Upper lobe of right lung (tissue), 1 donor: ENCODE measurements around the gene CAMK2G. TPM values are rescaled to one million over a fixed set of nuclear protein-coding genes. Genes with fewer than 3 reads are reported as not detected.
A peak's percentile ranks its signal among the peaks of the same experiment; 100 is the strongest.

Experiments used
- ATAC-seq: fragments of 200-7000 bp; cut with Tn5 transposase; one replicate; pipeline ENCODE4 v1.9.1; 2020; ENCODE audit warnings: mild to moderate bottlenecking, moderate library complexity
- DNase-seq: peaks from one replicate; pipeline ENCODE4 v3.0.0-alpha.2; 2020
- H3K27ac ChIP-seq: fragments of 200-600 bp; one replicate; pipeline ENCODE4 v1.8.0; 2022
- H3K27me3 ChIP-seq: fragments of 200-600 bp; one replicate; pipeline ENCODE4 v1.8.0; 2022; ENCODE audit warnings: mild to moderate bottlenecking
- H3K36me3 ChIP-seq: fragments of 200-600 bp; one replicate; pipeline ENCODE4 v1.8.0; 2022
- H3K4me1 ChIP-seq: fragments of 200-600 bp; one replicate; pipeline ENCODE4 v1.8.0; 2022
- H3K4me3 ChIP-seq: fragments of 200-600 bp; one replicate; pipeline ENCODE4 v1.8.0; 2022; ENCODE audit warnings: mild to moderate bottlenecking
- H3K9me3 ChIP-seq: fragments of 200-600 bp; one replicate; pipeline ENCODE4 v1.8.0; 2022
- intact Hi-C: fragments of 100-400 bp; cut with DNase I; formaldehyde crosslinking; loops from one replicate; pipeline ENCODE4 v1.11.0; 2022
- total RNA-seq: library from RNA; stranded (reverse); fragmentation: NEBNext Ultra II Directional; extraction: Animal tissue kit (Norgen Biotek cat#: 25700); gene quantifications from one replicate; pipeline ENCODE4 v1.2.1, GENCODE V29; 2021
- TF ChIP-seq, protein P1 (sequence below): fragments of 200-600 bp; IDR thresholded peaks from one replicate; pipeline ENCODE4 v1.8.0; 2022; ENCODE audit warnings: antibody characterized with exemption
- donor health status: DM: no; HTN: yes; CAD: no; lungs with severe emphysema.

CAMK2G gene
- total RNA-seq, 1 donor from 2014 or later = 36.2 TPM

- no peak overlapping the region for H3K27ac ChIP-seq
- H3K36me3 ChIP-seq = peaks cover 49% of the 10 kb centered on the region
- no peaks in the 10 kb centered on the region for H3K27me3 ChIP-seq
- DNase-seq (no peak), ATAC-seq (no peak)
- H3K4me3 ChIP-seq = no peak overlapping the region
- H3K4me1 ChIP-seq = peaks cover 3% of the 10 kb centered on the region
- TF ChIP-seq, protein P1, sequence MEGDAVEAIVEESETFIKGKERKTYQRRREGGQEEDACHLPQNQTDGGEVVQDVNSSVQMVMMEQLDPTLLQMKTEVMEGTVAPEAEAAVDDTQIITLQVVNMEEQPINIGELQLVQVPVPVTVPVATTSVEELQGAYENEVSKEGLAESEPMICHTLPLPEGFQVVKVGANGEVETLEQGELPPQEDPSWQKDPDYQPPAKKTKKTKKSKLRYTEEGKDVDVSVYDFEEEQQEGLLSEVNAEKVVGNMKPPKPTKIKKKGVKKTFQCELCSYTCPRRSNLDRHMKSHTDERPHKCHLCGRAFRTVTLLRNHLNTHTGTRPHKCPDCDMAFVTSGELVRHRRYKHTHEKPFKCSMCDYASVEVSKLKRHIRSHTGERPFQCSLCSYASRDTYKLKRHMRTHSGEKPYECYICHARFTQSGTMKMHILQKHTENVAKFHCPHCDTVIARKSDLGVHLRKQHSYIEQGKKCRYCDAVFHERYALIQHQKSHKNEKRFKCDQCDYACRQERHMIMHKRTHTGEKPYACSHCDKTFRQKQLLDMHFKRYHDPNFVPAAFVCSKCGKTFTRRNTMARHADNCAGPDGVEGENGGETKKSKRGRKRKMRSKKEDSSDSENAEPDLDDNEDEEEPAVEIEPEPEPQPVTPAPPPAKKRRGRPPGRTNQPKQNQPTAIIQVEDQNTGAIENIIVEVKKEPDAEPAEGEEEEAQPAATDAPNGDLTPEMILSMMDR = no peak
- H3K9me3 ChIP-seq = no peaks in the 10 kb centered on the region
- intact Hi-C loops = no loop called here
These were observed 16.9 kb downstream of the CAMK2G start for GRCh38 chr10:73857446-73857845.

- peaks cover 56% of the 10 kb centered on the region for H3K36me3 ChIP-seq
- no peak overlapping the region for H3K27ac ChIP-seq
- ATAC-seq = no peak
These were observed 18.1 kb downstream of the CAMK2G start for GRCh38 chr10:73856261-73856660.

DNA sequence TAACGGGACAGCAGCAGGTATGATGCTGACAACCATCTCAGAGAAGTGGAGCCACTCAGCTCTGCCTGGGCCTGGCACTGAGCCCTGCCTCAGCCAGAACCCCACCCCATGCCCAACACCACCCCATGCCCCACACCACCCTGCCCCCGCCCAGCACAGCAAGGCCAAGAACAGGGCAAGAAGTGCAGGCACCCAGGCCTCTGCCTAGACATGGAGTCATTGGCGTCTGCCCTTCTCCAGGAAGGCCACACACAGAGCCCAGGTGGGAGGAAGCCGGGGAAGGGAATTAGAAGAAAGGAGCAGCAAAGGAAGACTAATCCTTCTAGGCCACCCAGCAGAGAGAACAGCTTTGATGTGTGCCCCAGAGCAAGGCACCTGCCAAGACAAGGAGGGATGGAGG lies 18.9 kb downstream of the CAMK2G start:
- H3K27me3 ChIP-seq = no peaks in the 10 kb centered on the region
- intact Hi-C loops = no loop called here
- no peaks in the 10 kb centered on the region for H3K9me3 ChIP-seq
- no peak overlapping the region for H3K4me3 ChIP-seq
- ATAC-seq = peak; percentile 51
- DNase-seq = peak; percentile 73
- peaks cover 11% of the 10 kb centered on the region for H3K4me1 ChIP-seq
- peaks cover 47% of the 10 kb centered on the region for H3K36me3 ChIP-seq
- TF ChIP-seq, protein P1 = no peak
- H3K27ac ChIP-seq = no peak overlapping the region

More at GRCh38 chr10:73856261-73856660, 18.1 kb downstream of the CAMK2G start:
- TF ChIP-seq, protein P1 = no peak
- Histone ChIP-seq H3K4me3 (no peak overlapping the region), H3K9me3 (no peaks in the 10 kb centered on the region), H3K27me3 (no peaks in the 10 kb centered on the region), H3K4me1 (peaks cover 6% of the 10 kb centered on the region)
- DNase-seq = no peak
- intact Hi-C loops = no loop called here

DNA sequence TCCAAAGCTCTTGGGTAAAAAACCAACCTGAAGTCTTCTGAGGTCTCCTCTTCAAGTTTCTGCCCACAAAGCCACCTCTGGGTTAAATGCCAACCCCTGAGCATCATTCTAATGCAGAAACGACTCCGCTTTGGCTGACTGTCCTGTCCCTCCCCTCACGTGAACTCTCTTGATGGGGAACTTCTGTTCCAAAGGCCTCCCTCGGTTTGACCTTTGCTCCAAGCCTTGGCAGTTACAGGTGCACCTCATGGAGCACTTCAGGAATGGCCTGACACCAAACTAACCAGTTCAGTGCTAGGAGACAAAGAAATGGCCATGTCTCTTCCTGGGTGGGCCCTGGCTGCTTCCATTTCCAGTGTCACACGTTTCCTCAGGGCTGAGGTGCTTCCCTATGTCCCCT lies 20.0 kb downstream of the CAMK2G start:
- Histone ChIP-seq H3K27me3 (no peaks in the 10 kb centered on the region), H3K36me3 (peaks cover 36% of the 10 kb centered on the region), H3K4me1 (peaks cover 20% of the 10 kb centered on the region), H3K4me3 (no peak overlapping the region), H3K9me3 (no peaks in the 10 kb centered on the region), H3K27ac (no peak overlapping the region)
- no peak for ATAC-seq
- no peak for DNase-seq
- TF ChIP-seq, protein P1 = no peak
- intact Hi-C loops = no loop called here

DNA sequence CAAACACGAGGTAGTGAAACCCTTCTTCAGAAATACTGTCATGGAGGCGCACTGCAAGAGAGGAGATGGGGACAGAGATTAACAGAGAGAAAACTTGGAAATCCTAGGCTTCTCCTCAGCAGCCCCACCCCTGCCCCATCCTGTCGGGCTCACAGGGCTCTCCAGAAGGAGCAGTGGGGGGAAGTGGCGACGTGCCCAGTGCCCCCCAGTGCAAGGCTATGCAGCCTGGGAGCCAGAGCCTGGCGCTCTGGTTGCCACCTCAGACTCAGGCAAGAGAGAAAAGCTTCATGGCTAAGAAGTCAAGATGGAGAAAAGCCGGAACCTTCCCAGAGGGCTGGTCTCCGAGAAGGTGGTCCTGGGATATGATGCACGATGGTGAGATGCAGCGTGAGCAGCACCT lies 21.2 kb downstream of the CAMK2G start:
- intact Hi-C loops = no loop called here
- no peak overlapping the region for H3K27ac ChIP-seq
- H3K36me3 ChIP-seq = peaks cover 35% of the 10 kb centered on the region
- ATAC-seq (no peak), DNase-seq (no peak)
- no peak overlapping the region for H3K4me3 ChIP-seq
- TF ChIP-seq, protein P1 = no peak
- no peaks in the 10 kb centered on the region for H3K9me3 ChIP-seq
- peaks cover 26% of the 10 kb centered on the region for H3K4me1 ChIP-seq
- H3K27me3 ChIP-seq = no peaks in the 10 kb centered on the region

DNA sequence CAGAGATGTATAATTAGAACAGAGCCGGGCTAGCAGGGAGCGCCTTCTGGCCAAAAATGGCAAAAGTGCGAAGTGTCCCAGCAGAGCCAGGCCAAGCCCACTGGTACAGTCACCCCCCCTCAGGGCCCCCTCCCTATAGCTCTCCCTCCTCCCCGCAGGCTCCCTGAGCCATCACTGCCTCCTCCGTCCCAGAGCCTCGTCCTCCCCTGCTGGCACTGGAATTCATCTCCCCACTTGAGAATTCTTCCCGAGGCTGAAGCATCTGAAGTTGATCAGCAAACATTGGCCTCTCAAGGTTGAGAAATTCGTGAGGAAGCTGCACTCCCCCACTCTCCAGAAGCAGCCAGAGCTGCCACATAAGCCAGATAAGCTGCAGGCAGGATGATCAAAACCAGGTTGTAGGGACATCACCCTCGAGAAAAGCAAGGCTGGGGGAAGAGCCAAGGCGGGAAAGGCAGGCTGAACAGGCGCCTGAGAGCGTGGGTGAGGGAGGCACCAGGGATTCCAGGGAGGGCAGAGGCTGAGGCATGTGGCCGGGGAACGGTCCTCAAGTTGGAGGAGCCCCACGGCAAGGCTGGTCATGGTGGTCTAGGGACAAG lies 23.4 kb downstream of the CAMK2G start:
- Histone ChIP-seq H3K4me3 (no peak overlapping the region), H3K36me3 (peaks cover 51% of the 10 kb centered on the region), H3K4me1 (peaks cover 26% of the 10 kb centered on the region), H3K9me3 (no peaks in the 10 kb centered on the region), H3K27me3 (no peaks in the 10 kb centered on the region), H3K27ac (peak overlapping the region; percentile 60)
- TF ChIP-seq, protein P1 = no peak
- ATAC-seq (peak; percentile 88), DNase-seq (peak; percentile 86)
- intact Hi-C loops = no loop called here
